Activated CD4-positive, alpha-beta memory T cell treated with anti-CD3 and anti-CD28 coated beads for 36 hours (primary cell): ENCODE measurements around the gene NBEAL2. TPM values are rescaled to one million over a fixed set of nuclear protein-coding genes. Genes with fewer than 3 reads are reported as not detected.
"Not testable (repeated sequence)": the region's sequence is repeated elsewhere in the genome, so short reads cannot be mapped to it uniquely, and the experiment has no call there.

ENCODE experiments used
- CTCF ChIA-PET: fragments of 350-600 bp; sonication (Branson Sonifier 250); formaldehyde crosslinking; loops from one replicate; lab custom pipeline; 2021; ENCODE audit warnings: antibody characterized with exemption, inconsistent platforms; lab: Charles Lee
- POLR2A ChIA-PET: fragments of 350-600 bp; sonication (Branson Sonifier 250); formaldehyde crosslinking; loops from one replicate; lab custom pipeline; 2021; ENCODE audit warnings: antibody characterized with exemption; lab: Charles Lee
- DNase-seq: peaks from one replicate; pipeline ENCODE4 v3.0.0-alpha.2; 2020
- H3K27ac Mint-ChIP-seq: one replicate; pipeline ENCODE4 v1.8.0; 2021; ENCODE audit warnings: mixed read lengths
- H3K27me3 Mint-ChIP-seq: one replicate; pipeline ENCODE4 v1.8.0; 2021; ENCODE audit warnings: mixed read lengths
- H3K36me3 Mint-ChIP-seq: one replicate; pipeline ENCODE4 v1.8.0; 2021; ENCODE audit warnings: mixed read lengths
- H3K4me1 Mint-ChIP-seq: one replicate; pipeline ENCODE4 v1.8.0; 2021; ENCODE audit warnings: low read depth, mixed read lengths
- H3K4me3 Mint-ChIP-seq: one replicate; pipeline ENCODE4 v1.8.0; 2021; ENCODE audit warnings: mild to moderate bottlenecking, mixed read lengths
- H3K9me3 Mint-ChIP-seq: one replicate; pipeline ENCODE4 v1.8.0; 2021; ENCODE audit warnings: mixed read lengths
- intact Hi-C: fragments of 100-400 bp; cut with micrococcal nuclease; formaldehyde crosslinking; loops from one replicate; pipeline ENCODE4 v1.15.1; 2023
- total RNA-seq, 2 experiments: library from RNA; stranded (reverse); gene quantifications; one replicate each; pipeline ENCODE4 v1.2.3, GENCODE V29; 2021

NBEAL2 gene
- total RNA-seq, 2 experiments from 2014 or later: 114 to 117 TPM

- H3K4me1 Mint-ChIP-seq: peaks cover 50% of the 10 kb centered on the region
- no peak overlapping the region for H3K27ac Mint-ChIP-seq
- CTCF ChIA-PET: interaction anchor here (0.6 kb wide), 1 partner anchor 104 kb away, joined by 4 read pairs; no protein-coding TSS in a partner anchor
- intact Hi-C loops: loop anchor here (5.0 to 10.0 kb wide), 4 partner anchors 41 to 364 kb away; partner anchors contain the start of genes CCDC12, NBEAL2, PTPN23 and SETD2
- no peak for DNase-seq
- H3K27me3 Mint-ChIP-seq: no peaks in the 10 kb centered on the region
- no peak overlapping the region for H3K4me3 Mint-ChIP-seq
- H3K36me3 Mint-ChIP-seq: peaks cover 13% of the 10 kb centered on the region
- POLR2A ChIA-PET: interaction anchor here (0.5 kb wide), 1 partner anchor 88 kb away, joined by 3 read pairs; no protein-coding TSS in a partner anchor
- H3K9me3 Mint-ChIP-seq: no peaks in the 10 kb centered on the region
Observed at GRCh38 chr3:47018269-47018611, 38.8 kb downstream of the NBEAL2 start.

- no peaks in the 10 kb centered on the region for H3K9me3 Mint-ChIP-seq
- DNase-seq: peak; percentile 60
- intact Hi-C loops: loop anchor here (1.0 to 10.0 kb wide), 6 partner anchors 12 to 363 kb away; partner anchors contain the start of genes CCDC12, NBEAL2, PTPN23 and SETD2
- POLR2A ChIA-PET: interaction anchor here (0.7 kb wide), 1 partner anchor 18 kb away, joined by 3 read pairs; no protein-coding TSS in a partner anchor
- peaks cover 50% of the 10 kb centered on the region for H3K4me1 Mint-ChIP-seq
- CTCF ChIA-PET: interaction anchor here (0.8 to 1.1 kb wide), 3 partner anchors 12 to 39 kb away, joined by 3 read pairs; no protein-coding TSS in a partner anchor
- peaks cover 13% of the 10 kb centered on the region for H3K36me3 Mint-ChIP-seq
- no peaks in the 10 kb centered on the region for H3K27me3 Mint-ChIP-seq
- peak overlapping the region; percentile 43 for H3K27ac Mint-ChIP-seq
- H3K4me3 Mint-ChIP-seq: no peak overlapping the region
Observed at GRCh38 chr3:47019201-47019600, 39.7 kb downstream of the NBEAL2 start.

- intact Hi-C loops: no loop called here
- H3K27ac Mint-ChIP-seq: peak overlapping the region; percentile 43
- H3K4me1 Mint-ChIP-seq: peaks cover 59% of the 10 kb centered on the region
- POLR2A ChIA-PET: interaction anchor here (1.1 to 1.2 kb wide), 2 partner anchors 18 to 329 kb away, joined by 4 to 7 read pairs; no protein-coding TSS in a partner anchor
- no peak overlapping the region for H3K4me3 Mint-ChIP-seq
- no peak for DNase-seq
- no peaks in the 10 kb centered on the region for H3K27me3 Mint-ChIP-seq
- CTCF ChIA-PET: interaction anchor here (0.6 to 1.2 kb wide), 3 partner anchors 21 to 304 kb away, joined by 3 read pairs; no protein-coding TSS in a partner anchor
- H3K9me3 Mint-ChIP-seq: no peaks in the 10 kb centered on the region
- peaks cover 13% of the 10 kb centered on the region for H3K36me3 Mint-ChIP-seq
Observed at GRCh38 chr3:47020311-47020710, 40.8 kb downstream of the NBEAL2 start.

- intact Hi-C loops: no loop called here
- ChIA-PET CTCF (interaction anchor here (0.6 to 1.1 kb wide), 2 partner anchors 24 to 68 kb away, joined by 3 to 4 read pairs; no protein-coding TSS in a partner anchor), POLR2A (interaction anchor here (0.6 kb wide), 1 partner anchor 17 kb away, joined by 7 read pairs; no protein-coding TSS in a partner anchor)
- no peak overlapping the region for H3K4me3 Mint-ChIP-seq
- H3K27ac Mint-ChIP-seq: no peak overlapping the region
- H3K27me3 Mint-ChIP-seq: no peaks in the 10 kb centered on the region
- no peak for DNase-seq
- no peaks in the 10 kb centered on the region for H3K9me3 Mint-ChIP-seq
- H3K36me3 Mint-ChIP-seq: peaks cover 9% of the 10 kb centered on the region
- peaks cover 56% of the 10 kb centered on the region for H3K4me1 Mint-ChIP-seq
Observed at GRCh38 chr3:47022641-47023071, 43.2 kb downstream of the NBEAL2 start.

- no peak overlapping the region for H3K27ac Mint-ChIP-seq
- ChIA-PET CTCF (no interaction called here), POLR2A (interaction anchor here (0.6 kb wide), 1 partner anchor 317 kb away, joined by 3 read pairs; no protein-coding TSS in a partner anchor)
- peaks cover 41% of the 10 kb centered on the region for H3K4me1 Mint-ChIP-seq
- intact Hi-C loops: no loop called here
- H3K36me3 Mint-ChIP-seq: peaks cover 14% of the 10 kb centered on the region
- DNase-seq: no peak
- H3K4me3 Mint-ChIP-seq: no peak overlapping the region
- H3K27me3 Mint-ChIP-seq: no peaks in the 10 kb centered on the region
- H3K9me3 Mint-ChIP-seq: no peaks in the 10 kb centered on the region
Observed at GRCh38 chr3:47024932-47025331, 45.5 kb downstream of the NBEAL2 start.

GRCh38 chr3:47026432-47026831 is 47.0 kb downstream of the NBEAL2 start:
- H3K4me3 Mint-ChIP-seq, H3K27me3 Mint-ChIP-seq, H3K27ac Mint-ChIP-seq, POLR2A ChIA-PET, H3K9me3 Mint-ChIP-seq, CTCF ChIA-PET, intact Hi-C loops, DNase-seq: not testable (repeated sequence)
- peaks cover 16% of the 10 kb centered on the region for H3K36me3 Mint-ChIP-seq
- H3K4me1 Mint-ChIP-seq: peaks cover 46% of the 10 kb centered on the region

- H3K27ac Mint-ChIP-seq: no peak overlapping the region
- H3K27me3 Mint-ChIP-seq: no peaks in the 10 kb centered on the region
- DNase-seq: no peak
- H3K36me3 Mint-ChIP-seq: peaks cover 16% of the 10 kb centered on the region
- ChIA-PET POLR2A (interaction anchor here (0.9 kb wide), 1 partner anchor 87 kb away, joined by 3 read pairs; no protein-coding TSS in a partner anchor), CTCF (interaction anchor here (1.2 kb wide), 1 partner anchor 14 kb away, joined by 3 read pairs; no protein-coding TSS in a partner anchor)
- H3K9me3 Mint-ChIP-seq: no peaks in the 10 kb centered on the region
- H3K4me1 Mint-ChIP-seq: peaks cover 48% of the 10 kb centered on the region
- intact Hi-C loops: no loop called here
- H3K4me3 Mint-ChIP-seq: no peak overlapping the region
Observed at GRCh38 chr3:47028146-47028545, 48.7 kb downstream of the NBEAL2 start.

- Mint-ChIP-seq H3K4me1 (peaks cover 50% of the 10 kb centered on the region), H3K27ac (no peak overlapping the region), H3K36me3 (peaks cover 16% of the 10 kb centered on the region), H3K9me3 (no peaks in the 10 kb centered on the region), H3K4me3 (no peak overlapping the region), H3K27me3 (no peaks in the 10 kb centered on the region)
- DNase-seq: no peak
- CTCF ChIA-PET: interaction anchor here (0.6 to 1.2 kb wide), 2 partner anchors 13 to 379 kb away, joined by 3 read pairs; no protein-coding TSS in a partner anchor
- POLR2A ChIA-PET: no interaction called here
- intact Hi-C loops: no loop called here
Observed at GRCh38 chr3:47028667-47029066, 49.2 kb downstream of the NBEAL2 start.

GRCh38 chr3:47031041-47031440 is 51.6 kb downstream of the NBEAL2 start:
- Mint-ChIP-seq H3K4me1 (peaks cover 40% of the 10 kb centered on the region), H3K4me3 (peak overlapping the region; percentile 7), H3K27ac (peak overlapping the region; percentile 76), H3K36me3 (peaks cover 27% of the 10 kb centered on the region)
- DNase-seq, H3K27me3 Mint-ChIP-seq, H3K9me3 Mint-ChIP-seq: not testable (repeated sequence)
- ChIA-PET POLR2A (interaction anchor here (0.8 kb wide), 1 partner anchor 10 kb away, joined by 3 read pairs; no protein-coding TSS in a partner anchor), CTCF (interaction anchor here (1.2 to 1.5 kb wide), 3 partner anchors 11 to 133 kb away, joined by 3 to 4 read pairs (median 4); partner anchors contain the start of gene SETD2)
- intact Hi-C loops: loop anchor here (1.0 to 5.0 kb wide), 2 partner anchors 12 to 131 kb away; partner anchors contain the start of gene SETD2

GRCh38 chr3:47034868-47035489 is 55.5 kb downstream of the NBEAL2 start:
- Mint-ChIP-seq H3K27ac (peak overlapping the region; percentile 2), H3K9me3 (no peaks in the 10 kb centered on the region), H3K4me3 (no peak overlapping the region), H3K4me1 (peaks cover 45% of the 10 kb centered on the region), H3K36me3 (peaks cover 37% of the 10 kb centered on the region), H3K27me3 (no peaks in the 10 kb centered on the region)
- intact Hi-C loops: loop anchor here (5.0 kb wide), 2 partner anchors 58 to 127 kb away; partner anchors contain the start of genes CCDC12, NBEAL2 and SETD2
- ChIA-PET POLR2A (interaction anchor here (0.6 kb wide), 2 partner anchors 38 to 276 kb away, joined by 3 to 5 read pairs; no protein-coding TSS in a partner anchor), CTCF (no interaction called here)
- DNase-seq: no peak

GRCh38 chr3:47035645-47036044 is 56.2 kb downstream of the NBEAL2 start:
- intact Hi-C loops: loop anchor here (5.0 kb wide), 1 partner anchor 58 kb away; the partner anchor contains the start of genes CCDC12 and NBEAL2
- Mint-ChIP-seq H3K27ac (no peak overlapping the region), H3K9me3 (no peaks in the 10 kb centered on the region), H3K4me3 (no peak overlapping the region), H3K27me3 (no peaks in the 10 kb centered on the region), H3K4me1 (peaks cover 43% of the 10 kb centered on the region), H3K36me3 (peaks cover 42% of the 10 kb centered on the region)
- DNase-seq: no peak
- ChIA-PET CTCF (no interaction called here), POLR2A (interaction anchor here (0.6 kb wide), 1 partner anchor 38 kb away, joined by 3 read pairs; no protein-coding TSS in a partner anchor)
